ELF-1 (cell line): ENCODE results near the gene CADM1.

Experiments
- DNase-seq: peaks from one replicate; pipeline ENCODE4 v3.0.0-alpha.2; 2016; ENCODE audit warnings: low read depth, low spot score

CADM1 gene

DNA sequence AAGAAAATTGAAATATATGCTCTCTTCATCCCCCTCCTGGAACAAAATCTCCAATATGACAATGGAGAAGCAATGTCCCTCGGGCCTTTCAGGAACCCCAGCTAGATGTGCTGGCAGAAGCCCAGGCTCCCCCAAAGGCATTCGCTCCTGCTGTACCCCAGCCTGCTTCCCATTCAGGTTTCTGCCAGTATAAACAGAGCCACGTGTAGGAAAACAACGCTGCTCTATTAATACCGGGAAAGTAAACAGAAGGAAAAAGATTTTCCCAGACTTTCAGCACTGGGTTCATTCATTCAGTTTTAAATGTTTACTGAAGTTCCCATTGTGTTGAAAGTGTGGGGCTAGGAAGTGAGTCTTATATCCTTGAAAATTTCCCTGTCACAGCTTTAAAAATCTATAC lies 147.1 kb downstream of the CADM1 start:
- DNase-seq, result no peak

- no peak for DNase-seq
Observed at GRCh38 chr11:115352805-115353485, 151.3 kb downstream of the CADM1 start.

DNA sequence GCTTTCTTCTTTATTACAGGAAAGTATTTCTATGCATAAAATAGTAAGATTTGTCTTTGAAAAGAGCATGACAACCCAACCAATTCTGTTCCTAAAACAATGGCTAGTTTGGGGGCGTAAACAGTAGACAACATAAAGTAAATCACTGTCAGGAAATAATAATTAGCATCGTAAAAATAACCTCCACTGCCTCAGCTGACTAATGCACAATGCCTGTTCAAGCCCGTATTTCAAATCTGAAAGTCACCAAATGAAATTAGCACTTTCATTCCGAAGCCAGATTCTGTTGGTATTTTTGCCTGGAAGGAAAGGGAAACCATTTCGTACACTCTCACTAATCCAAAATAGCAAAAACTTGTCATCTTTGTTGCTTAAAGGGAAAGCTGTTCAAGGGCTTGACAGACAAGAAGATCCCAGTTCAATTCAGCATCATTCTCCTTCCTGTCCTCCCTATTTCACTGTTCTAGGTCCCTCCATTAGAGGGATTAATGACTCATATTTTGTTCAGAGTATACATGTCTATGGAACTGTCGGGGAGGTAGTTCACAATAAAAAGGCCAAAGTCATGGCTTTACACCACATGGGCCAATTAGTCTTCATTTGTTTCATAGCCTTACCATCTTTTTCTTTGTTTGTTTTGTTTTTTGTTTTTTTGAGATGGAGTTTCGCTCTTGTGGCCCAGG lies 154.7 kb downstream of the CADM1 start:
- no peak for DNase-seq

- no peak for DNase-seq
Observed at GRCh38 chr11:115348416-115348815, 155.8 kb downstream of the CADM1 start.

- DNase-seq, result no peak
Observed at GRCh38 chr11:115347106-115347505, 157.1 kb downstream of the CADM1 start.

- DNase-seq, result no peak
Observed at GRCh38 chr11:115345840-115346239, 158.4 kb downstream of the CADM1 start.

GRCh38 chr11:115345361-115345760 lies 158.9 kb downstream of the CADM1 start:
- DNase-seq, result no peak

- no peak for DNase-seq
Observed at GRCh38 chr11:115344846-115345245, 159.4 kb downstream of the CADM1 start.

GRCh38 chr11:115342142-115342541 lies 162.1 kb downstream of the CADM1 start:
- no peak for DNase-seq

DNA sequence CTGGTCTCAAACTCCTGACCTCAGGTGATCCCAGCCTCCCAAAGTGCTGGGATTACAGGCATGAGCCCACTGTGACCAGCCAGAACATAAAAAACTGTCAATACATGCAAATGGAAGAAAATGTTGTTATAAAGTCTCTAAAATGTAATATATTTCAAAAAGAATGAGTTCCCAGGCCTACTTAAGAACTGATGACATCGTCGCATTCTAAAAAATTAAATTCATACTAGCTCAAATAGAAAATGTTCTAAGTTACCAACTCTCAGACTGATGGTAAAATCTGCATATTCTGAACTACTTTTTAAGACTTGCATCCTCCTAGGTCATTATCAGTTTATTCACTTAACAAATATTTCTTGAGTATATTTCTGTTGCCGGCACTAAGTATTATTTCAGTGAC lies 163.3 kb downstream of the CADM1 start:
- no peak for DNase-seq

- DNase-seq, result no peak
Observed at GRCh38 chr11:115338476-115338875, 165.7 kb downstream of the CADM1 start.

GRCh38 chr11:115334932-115335788 lies 169.1 kb downstream of the CADM1 start:
- no peak for DNase-seq

DNA sequence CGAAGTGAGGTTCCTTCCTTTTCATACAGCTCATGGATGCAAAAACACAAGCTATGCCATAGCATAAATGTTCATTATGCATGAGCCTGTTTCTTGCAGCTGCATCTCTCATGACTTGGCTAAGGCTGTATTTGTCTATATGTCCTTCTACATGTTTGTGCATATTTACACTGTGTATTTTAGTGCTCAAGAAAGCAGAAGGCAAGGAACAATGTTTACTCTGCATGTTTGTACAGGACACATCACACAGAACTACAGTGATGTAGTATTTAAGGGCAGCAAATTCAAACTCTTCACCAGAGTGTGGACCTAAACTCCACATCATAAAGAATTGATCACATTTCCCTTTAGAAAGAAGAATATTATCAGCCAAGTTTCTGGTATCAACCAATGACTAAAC lies 170.3 kb downstream of the CADM1 start:
- DNase-seq, result no peak

DNA sequence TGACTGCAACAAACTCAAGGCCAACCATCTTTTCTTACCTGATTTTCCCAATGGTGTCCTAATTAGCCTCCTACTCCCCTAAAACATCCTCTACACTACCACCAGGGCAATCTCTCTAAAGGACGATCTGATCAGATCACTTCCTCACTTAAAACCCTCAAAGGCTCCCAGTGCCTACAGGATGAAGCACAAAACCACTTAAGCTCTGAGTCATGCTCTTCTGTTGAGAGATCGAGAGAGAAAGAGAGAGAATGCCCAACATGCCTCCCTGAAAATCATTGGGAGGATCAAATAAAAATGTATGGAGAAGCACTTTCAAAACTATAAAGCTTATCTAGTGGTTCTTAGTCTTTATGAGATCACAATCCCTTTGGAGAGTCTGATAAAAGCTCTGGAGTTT lies 171.1 kb downstream of the CADM1 start:
- DNase-seq, result no peak

DNA sequence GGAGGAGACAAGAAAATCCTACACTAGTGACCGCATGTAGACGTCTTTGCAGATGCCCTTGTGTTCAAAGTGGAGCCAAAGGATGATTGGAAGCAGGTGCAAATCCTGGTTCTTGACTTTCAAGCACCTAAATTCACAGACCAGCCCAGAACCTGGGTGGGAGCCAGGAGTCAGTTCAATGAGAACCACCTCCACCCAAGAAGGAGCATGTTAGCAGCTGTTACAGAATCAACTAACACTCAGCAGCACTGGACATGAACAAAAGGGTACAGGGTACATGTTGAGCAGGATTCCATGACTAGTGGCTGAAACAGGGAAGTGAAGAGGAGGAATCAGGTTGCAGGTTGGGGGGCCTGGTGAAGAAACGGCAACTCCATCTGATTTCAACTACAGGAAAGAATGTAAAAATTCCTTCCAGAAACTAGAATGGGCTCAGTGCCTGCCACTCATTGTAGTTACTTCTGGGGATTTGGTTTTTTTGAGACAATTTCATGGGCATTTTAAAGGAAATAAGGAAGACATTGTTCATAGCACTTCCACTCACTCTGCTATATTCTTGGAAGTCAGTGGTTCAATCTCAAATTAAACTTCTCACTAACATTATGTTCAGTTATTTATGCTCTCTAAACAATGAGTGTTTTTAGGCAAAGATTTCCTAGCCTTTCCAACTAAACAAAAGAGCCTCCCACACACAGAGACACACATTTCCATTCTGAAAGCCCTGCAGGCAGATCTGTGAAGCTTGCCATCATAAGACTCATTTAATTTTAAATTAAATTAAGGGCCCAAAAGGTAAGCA lies 173.3 kb downstream of the CADM1 start:
- DNase-seq, result no peak

DNA sequence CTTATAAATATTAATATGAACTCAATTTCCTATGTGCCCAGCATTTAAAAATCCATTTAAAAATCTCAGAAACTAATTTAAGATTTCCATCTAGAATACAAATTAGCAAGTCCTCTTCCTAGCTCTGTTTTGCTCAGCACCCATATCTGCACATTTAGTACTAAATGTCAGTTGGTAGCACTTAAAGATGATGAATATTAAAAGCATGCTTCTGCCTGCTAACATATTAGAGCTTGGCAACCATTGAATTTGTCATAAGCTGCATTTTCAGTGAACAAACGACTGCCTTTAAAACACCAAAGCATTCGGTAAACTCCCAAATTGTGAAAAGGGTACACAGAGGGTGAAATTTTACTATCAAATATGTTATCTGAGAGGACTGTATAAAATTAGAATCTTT lies 177.7 kb downstream of the CADM1 start:
- no peak for DNase-seq

DNA sequence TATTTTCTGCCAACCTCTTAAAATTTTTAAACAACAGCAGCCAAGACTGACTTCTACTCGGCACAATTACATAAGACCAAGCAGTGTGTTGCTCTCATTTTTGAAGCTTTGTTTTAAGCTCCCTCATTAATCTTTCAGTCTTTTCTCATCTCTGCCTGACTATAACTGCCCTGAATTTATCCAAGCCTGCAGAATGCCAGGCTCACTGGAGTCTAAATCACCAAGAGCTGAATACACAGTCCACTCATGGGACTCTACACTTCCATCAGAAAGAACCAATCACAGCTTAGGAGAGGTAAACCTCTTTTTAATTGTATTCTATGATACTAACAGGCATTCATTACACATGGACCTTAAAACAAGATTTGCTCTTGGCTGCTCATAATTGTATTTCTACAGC lies 178.7 kb downstream of the CADM1 start:
- no peak for DNase-seq

DNA sequence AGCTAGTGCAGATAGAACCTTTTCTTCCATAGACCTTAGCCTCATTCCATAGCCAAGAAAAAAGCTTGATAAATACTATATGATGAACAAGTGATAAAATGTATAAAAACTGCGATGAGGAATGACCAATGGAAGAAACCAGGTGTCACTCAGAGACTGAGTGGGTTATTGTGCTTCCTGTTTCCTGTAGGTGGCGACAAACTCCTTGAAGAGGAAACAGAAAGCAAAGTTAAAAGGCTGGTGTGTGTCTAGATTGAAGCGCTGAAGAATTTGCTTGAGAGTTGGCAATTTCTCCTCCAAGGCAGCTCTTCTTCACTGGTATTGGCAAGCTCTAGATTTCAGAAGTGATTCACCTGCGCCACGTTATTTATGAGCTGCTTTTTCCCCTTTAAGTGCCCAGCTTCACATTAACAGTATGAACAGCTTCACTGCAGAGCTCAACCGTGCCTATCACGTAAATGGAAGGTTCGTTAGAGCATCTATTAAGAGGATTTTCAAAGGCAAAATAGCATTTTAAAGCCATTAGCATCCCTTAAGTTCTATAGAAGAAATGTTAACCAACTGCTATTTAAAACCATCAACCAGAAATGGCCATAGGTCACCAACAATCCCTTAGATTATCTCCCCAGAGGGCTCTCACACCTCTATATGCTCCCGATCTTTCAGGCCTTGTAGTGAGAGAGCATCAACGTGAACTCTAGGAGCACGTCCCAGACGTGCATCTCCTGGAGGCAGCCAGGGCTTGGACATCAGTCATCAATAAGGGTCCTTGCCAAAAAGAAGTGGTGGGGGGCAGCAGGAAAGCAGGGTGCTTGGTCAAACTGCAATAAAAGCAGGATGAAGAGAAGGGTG lies 179.4 kb downstream of the CADM1 start:
- DNase-seq, result peak; percentile 66

- no peak for DNase-seq
Observed at GRCh38 chr11:115322553-115323203, 181.5 kb downstream of the CADM1 start.

- no peak for DNase-seq
Observed at GRCh38 chr11:115321605-115322289, 182.5 kb downstream of the CADM1 start.
